HepG2 (cell line): ENCODE data around the gene CBLN3. TPM values are rescaled to one million over a fixed set of nuclear protein-coding genes. Genes with fewer than 3 reads are reported as not detected.

Experiments used
- AKAP8 ChIP-seq: sonication (generic); formaldehyde crosslinking; IDR thresholded peaks from 2 replicates; pipeline ENCODE4 v1.5.1; 2020; ENCODE audit warnings: mild to moderate bottlenecking, missing genetic modification reagents
- DMAP1 ChIP-seq: IDR thresholded peaks from 2 replicates; pipeline ENCODE4 v1.6.1; 2016
- MBNL3 ChIP-seq: fragments of 250-450 bp; sonication (Bioruptor Pico); conservative IDR thresholded peaks from 2 replicates; pipeline ENCODE4 v1.8.0; 2022; ENCODE audit warnings: mild to moderate bottlenecking, inconsistent platforms
- MTF1 ChIP-seq: sonication (generic); formaldehyde crosslinking; IDR thresholded peaks from 2 replicates; pipeline ENCODE4 v1.5.0; 2020; ENCODE audit warnings: missing genetic modification reagents
- SPEN ChIP-seq: sonication (generic); formaldehyde crosslinking; IDR thresholded peaks from 2 replicates; pipeline ENCODE4 v1.5.1; 2020; ENCODE audit warnings: low read depth, mild to moderate bottlenecking, missing genetic modification reagents
- TEAD3 ChIP-seq: optimal IDR thresholded peaks from 2 replicates; pipeline ENCODE3; 2016; ENCODE audit warnings: borderline replicate concordance
- TERF1 ChIP-seq: sonication (generic); formaldehyde crosslinking; IDR thresholded peaks from 2 replicates; pipeline ENCODE4 v1.8.0; 2022; ENCODE audit warnings: mild to moderate bottlenecking, missing genetic modification reagents, moderate library complexity
- TFDP2 ChIP-seq: sonication (generic); formaldehyde crosslinking; IDR thresholded peaks from 2 replicates; pipeline ENCODE4 v1.4.0; 2020; ENCODE audit warnings: missing genetic modification reagents
- TSC22D2 ChIP-seq: sonication (generic); formaldehyde crosslinking; IDR thresholded peaks from 2 replicates; pipeline ENCODE4 v1.5.1; 2020; ENCODE audit warnings: missing genetic modification reagents, mild to moderate bottlenecking, borderline replicate concordance
- YEATS4 ChIP-seq: sonication (generic); formaldehyde crosslinking; IDR thresholded peaks from 2 replicates; pipeline ENCODE4 v1.4.0; 2020; ENCODE audit warnings: missing genetic modification reagents, borderline replicate concordance
- ZBTB7B ChIP-seq: sonication (generic); formaldehyde crosslinking; IDR thresholded peaks from 2 replicates; pipeline ENCODE4 v1.4.0; 2020; ENCODE audit warnings: missing genetic modification reagents
- ZGPAT ChIP-seq: IDR thresholded peaks from 2 replicates; pipeline ENCODE4 v1.6.1; 2016; ENCODE audit warnings: mild to moderate bottlenecking
- ZNF143 ChIP-seq: sonication (generic); formaldehyde crosslinking; IDR thresholded peaks from 2 replicates; pipeline ENCODE4 v1.4.0; 2020; ENCODE audit warnings: missing genetic modification reagents
- ZNF225 ChIP-seq: sonication (generic); formaldehyde crosslinking; IDR thresholded peaks from 2 replicates; pipeline ENCODE4 v1.4.0; 2020; ENCODE audit warnings: mild to moderate bottlenecking, missing genetic modification reagents
- ZNF230 ChIP-seq: sonication (generic); formaldehyde crosslinking; IDR thresholded peaks from 2 replicates; pipeline ENCODE4 v1.4.0; 2020; ENCODE audit warnings: mild to moderate bottlenecking, missing genetic modification reagents
- ZNF329 ChIP-seq: sonication (generic); formaldehyde crosslinking; IDR thresholded peaks from 2 replicates; pipeline ENCODE4 v1.9.0; 2021; ENCODE audit warnings: low read depth, mild to moderate bottlenecking, missing genetic modification reagents
- ZNF407 ChIP-seq: sonication (generic); formaldehyde crosslinking; IDR thresholded peaks from one replicate; pipeline ENCODE4 v1.5.1; 2020; ENCODE audit warnings: mild to moderate bottlenecking, missing genetic modification reagents; ENCODE audit errors: not compliant biosample characterization
- polyA plus RNA-seq, 8 experiments: library from polyadenylated mRNA; depleted of rRNA in 3 of 8; stranded (reverse) in 7 of 8; unstranded in 1 of 8; fragments of >200 nt; fragmentation: Illumina TruSeq in 4 of 8; extraction: Trizol in 4 of 8; gene quantifications; 2 replicates each; pipeline versions ENCODE4 v1.2.1 to v1.2.3, GENCODE V29; 2011 to 2016; ENCODE audit warnings: low read depth in 4 of 8, missing spikeins in 1 of 8, mixed read lengths in 1 of 8; ENCODE audit not compliant: insufficient read depth in 1 of 8
- total RNA-seq, 5 experiments: library from RNA; depleted of rRNA; stranded (reverse); fragments of >200 nt; fragmentation: Illumina TruSeq; extraction: Trizol; gene quantifications; 2 replicates each; pipeline ENCODE4 v1.2.3, GENCODE V29; 2016; ENCODE audit warnings: low read depth in 1 of 5

The CBLN3 gene
- total and polyA plus RNA-seq, 2 of the 13 experiments (the other 11 are each of a cell fraction or from before 2014, with no cell fraction given), result 0.66 to 0.98 TPM

- peak; percentile 52 for TF ChIP-seq ZNF407 (CRISPR knock-in tag)
- TF ChIP-seq AKAP8 (CRISPR knock-in tag), result no peak; the same call in 1 of the 2 replicates
- TF ChIP-seq TEAD3 (CRISPR knock-in tag), result no peak
- TF ChIP-seq TERF1, result no peak
- TF ChIP-seq ZNF143 (CRISPR knock-in tag), result no peak
- no peak for TF ChIP-seq TFDP2
- TF ChIP-seq SPEN, result peak; percentile 72; the same call in 1 of the 2 replicates
- TF ChIP-seq ZNF225 (CRISPR knock-in tag), result peak; percentile 94
- TF ChIP-seq DMAP1 (CRISPR knock-in tag), result peak; percentile 42
- 0 out of 2 replicates have a peak, but pooled peaks have one; percentile 41 for TF ChIP-seq YEATS4 (CRISPR knock-in tag)
- TF ChIP-seq ZBTB7B (CRISPR knock-in tag), result peak; percentile 64; the same call in 1 of the 2 replicates
- peak; percentile 45; the same call in 1 of the 2 replicates for TF ChIP-seq ZGPAT
- no peak for TF ChIP-seq MTF1 (CRISPR knock-in tag)
- TF ChIP-seq MBNL3, result no peak
- TF ChIP-seq TSC22D2 (CRISPR knock-in tag), result 0 out of 2 replicates have a peak, but pooled peaks have one; percentile 15
- no peak; the same call in 1 of the 2 replicates for TF ChIP-seq ZNF230
- no peak for TF ChIP-seq ZNF329 (CRISPR knock-in tag)
These were observed 1.6 kb downstream of the CBLN3 start (continued) for GRCh38 chr14:24427537-24428508.
